IMR-90 (cell line): Measurements from ENCODE around the gene CLMP. TPM values are rescaled to one million over a fixed set of nuclear protein-coding genes. Genes with fewer than 3 reads are reported as not detected.

Source experiments
- ATAC-seq: fragments of 200-7000 bp; cut with Tn5 transposase; 2 replicates; pipeline ENCODE4 v1.9.1; 2020; ENCODE audit warnings: low read depth, mild to moderate bottlenecking, moderate library complexity
- BruUV-seq: library from RNA; stranded (reverse); fragments of 400-500 nt; replicated peaks from 2 replicates; lab custom pipeline; 2021; lab: Mats Ljungman, UMichigan
- CTCF ChIA-PET: fragments of 300-600 bp; formaldehyde crosslinking; extraction: SDS; loops from one replicate; lab custom pipeline; 2021; ENCODE audit warnings: antibody characterized with exemption; lab: Yijun Ruan, JAX
- POLR2A ChIA-PET: fragments of 300-600 bp; sonication (Branson Sonifier 250); formaldehyde crosslinking; loops from one replicate; lab custom pipeline; 2022; ENCODE audit warnings: antibody characterized with exemption; ENCODE audit not compliant: unreplicated experiment; lab: Charles Lee
- DNase-seq: peaks from one replicate; pipeline ENCODE4 v3.0.0; 2013
- H2AFZ ChIP-seq: replicated peaks from 2 replicates; pipeline ENCODE3; 2013; ENCODE audit warnings: low read length, mild to moderate bottlenecking; ENCODE audit not compliant: poor library complexity
- H2AK5ac ChIP-seq: 2 replicates; pipeline ENCODE4 v1.6.1; 2013; ENCODE audit warnings: low read depth, low read length, inconsistent platforms
- H2AK9ac ChIP-seq: replicated peaks from 2 replicates; pipeline ENCODE3; 2013; ENCODE audit warnings: mild to moderate bottlenecking, low read depth, low read length, moderate library complexity; ENCODE audit not compliant: poor library complexity
- H2BK120ac ChIP-seq: 2 replicates; pipeline ENCODE4 v1.6.1; 2013; ENCODE audit warnings: low read depth, low read length, inconsistent platforms
- H2BK15ac ChIP-seq: 3 replicates; pipeline ENCODE4 v1.6.1; 2013; ENCODE audit warnings: low read depth, low read length, inconsistent platforms
- H2BK20ac ChIP-seq: 2 replicates; pipeline ENCODE4 v1.6.1; 2013; ENCODE audit warnings: low read depth, mild to moderate bottlenecking, inconsistent platforms, low read length, moderate library complexity
- H2BK5ac ChIP-seq: 2 replicates; pipeline ENCODE4 v1.6.1; 2013; ENCODE audit warnings: mild to moderate bottlenecking, low read depth, low read length, inconsistent platforms; ENCODE audit not compliant: poor library complexity, severe bottlenecking
- H3K14ac ChIP-seq: replicated peaks from 2 replicates; pipeline ENCODE4 v1.6.1; 2013; ENCODE audit warnings: low read depth, low read length, inconsistent platforms
- H3K18ac ChIP-seq: 2 replicates; pipeline ENCODE4 v1.6.1; 2013; ENCODE audit warnings: low read depth, low read length, control low read depth
- H3K23ac ChIP-seq: 2 replicates; pipeline ENCODE4 v1.6.1; 2013; ENCODE audit warnings: low read depth, low read length, inconsistent platforms
- H3K27ac ChIP-seq: 2 replicates; pipeline ENCODE4 v1.5.1; 2013; ENCODE audit warnings: mild to moderate bottlenecking, control low read depth, low read length; ENCODE audit not compliant: insufficient read depth
- H3K27me3 ChIP-seq: 2 replicates; pipeline ENCODE4 v1.6.1; 2013; ENCODE audit warnings: low read length; ENCODE audit not compliant: control insufficient read depth, insufficient read depth
- H3K36me3 ChIP-seq: 2 replicates; pipeline ENCODE4 v1.6.1; 2013; ENCODE audit warnings: low read length, mixed read lengths; ENCODE audit not compliant: control insufficient read depth, insufficient read depth
- H3K4ac ChIP-seq: 2 replicates; pipeline ENCODE4 v1.6.1; 2013; ENCODE audit warnings: low read depth, low read length, inconsistent platforms
- H3K4me1 ChIP-seq: 2 replicates; pipeline ENCODE4 v1.6.1; 2013; ENCODE audit warnings: low read length, mixed read lengths; ENCODE audit not compliant: control insufficient read depth, insufficient read depth
- H3K4me2 ChIP-seq: 2 replicates; pipeline ENCODE4 v1.6.1; 2013; ENCODE audit warnings: low read depth, mild to moderate bottlenecking, control low read depth, low read length, moderate library complexity
- H3K4me3 ChIP-seq: 2 replicates; pipeline ENCODE4 v1.5.1; 2013; ENCODE audit warnings: low read depth, mild to moderate bottlenecking, control low read depth, low read length, moderate library complexity; ENCODE audit not compliant: insufficient read depth
- H3K56ac ChIP-seq: 2 replicates; pipeline ENCODE4 v1.6.1; 2013; ENCODE audit warnings: low read length, inconsistent platforms; ENCODE audit not compliant: insufficient read depth; ENCODE audit errors: extremely low read depth
- H3K79me1 ChIP-seq, 2 experiments: 2 replicates each; pipeline ENCODE4 v1.6.1; 2013; ENCODE audit warnings: low read length in 2 of 2, inconsistent platforms in 1 of 2, low read depth in 1 of 2
- H3K9ac ChIP-seq: 2 replicates; pipeline ENCODE4 v1.6.1; 2013; ENCODE audit warnings: low read depth, low read length, control low read depth
- H3K9me1 ChIP-seq: 2 replicates; pipeline ENCODE4 v1.6.1; 2013; ENCODE audit warnings: low read length, inconsistent platforms; ENCODE audit not compliant: insufficient read depth
- H3K9me3 ChIP-seq: 2 replicates; pipeline ENCODE4 v1.6.1; 2013; ENCODE audit warnings: low read length; ENCODE audit not compliant: control insufficient read depth, insufficient read depth
- H4K20me1 ChIP-seq: 2 replicates; pipeline ENCODE4 v1.6.1; 2013; ENCODE audit warnings: low read length, inconsistent platforms; ENCODE audit not compliant: insufficient read depth
- H4K5ac ChIP-seq: 2 replicates; pipeline ENCODE4 v1.6.1; 2013; ENCODE audit warnings: mild to moderate bottlenecking, low read depth, low read length, control low read depth
- H4K8ac ChIP-seq, 2 experiments: 2 replicates each; pipeline ENCODE4 v1.6.1; 2013; ENCODE audit warnings: low read depth in 2 of 2, low read length in 2 of 2, control low read depth in 1 of 2, inconsistent platforms in 1 of 2
- H4K91ac ChIP-seq: 2 replicates; pipeline ENCODE4 v1.6.1; 2013; ENCODE audit warnings: low read depth, low read length, inconsistent platforms; ENCODE audit not compliant: insufficient read depth
- CTCF ChIP-seq: conservative IDR thresholded peaks from 2 replicates; pipeline ENCODE4 v1.5.1; 2012; ENCODE audit warnings: mild to moderate bottlenecking, low read depth, low read length, improper control_type of control experiment
- FOS ChIP-seq: fragments of 150-350 bp; IDR thresholded peaks from 2 replicates; pipeline ENCODE4 v1.6.1; 2016; ENCODE audit warnings: low read depth, low read length
- WGBS, 2 experiments: methylation state at CpG; one replicate each; pipeline versions ENCODE4 v1.1.5 to v1.1.7; 2013; ENCODE audit warnings: missing lambda C conversion rate in 2 of 2; ENCODE audit not compliant: insufficient read length in 1 of 2; ENCODE audit errors: extremely low coverage in 2 of 2; 5-methylcytosine and 5-hydroxymethylcytosine counted together
- dilution Hi-C: fragments of 300-500 bp; cut with HindIII; formaldehyde crosslinking; loops from one replicate; pipeline ENCODE4 v1.14.3; 2018; ENCODE audit warnings: low sequenced_read_pairs; ENCODE audit not compliant: unreplicated experiment
- in situ Hi-C: fragments of 300-500 bp; cut with MboI; formaldehyde crosslinking; loops from 3 replicates; pipeline ENCODE4 v1.14.3; 2019; ENCODE audit warnings: low sequenced_read_pairs, inconsistent platforms, mixed read lengths
- intact Hi-C: fragments of 100-400 bp; cut with micrococcal nuclease; formaldehyde crosslinking; loops from 2 replicates; pipeline ENCODE4 v1.10.0; 2022
- polyA plus RNA-seq, 3 experiments: library from polyadenylated mRNA; depleted of rRNA; stranded (reverse); fragments of >200 nt; gene quantifications; 2 replicates each; pipeline ENCODE4 v1.2.3, GENCODE V29; 2012; ENCODE audit warnings: low replicate concordance in 1 of 3
- total RNA-seq: library from RNA; depleted of rRNA; stranded (reverse); fragments of >200 nt; gene quantifications from 2 replicates; pipeline ENCODE4 v1.2.3, GENCODE V29; 2012

CLMP gene
- total and polyA plus RNA-seq, 2 of the 4 experiments (the other 2 are of a cell fraction), result 54.7 to 95.7 TPM

- H4K8ac ChIP-seq, result peak overlapping the region; percentile 83 to 88
- peak overlapping the region; percentile 80 for H3K23ac ChIP-seq
- peak overlapping the region; percentile 56 for H4K5ac ChIP-seq
- peak overlapping the region; percentile 88 for H2BK120ac ChIP-seq
- H4K20me1 ChIP-seq, result no peaks in the 10 kb centered on the region
- ChIA-PET POLR2A (interaction anchor here (0.5 to 0.7 kb wide), 3 partner anchors 76 to 331 kb away, joined by 3 to 7 read pairs (median 7); partner anchors contain the start of gene HSPA8), CTCF (interaction anchor here (0.7 kb wide), 1 partner anchor 503 kb away, joined by 7 read pairs; no protein-coding TSS in a partner anchor)
- intact Hi-C loops, result no loop called here
- H4K91ac ChIP-seq, result peak overlapping the region; percentile 84
- peak overlapping the region; percentile 56 for H3K4me2 ChIP-seq
- no peaks in the 10 kb centered on the region for H3K27me3 ChIP-seq
- peak overlapping the region; percentile 81 for H3K56ac ChIP-seq
- peak; percentile 75 for DNase-seq
- H2AFZ ChIP-seq, result peak overlapping the region; percentile 82
- peak overlapping the region; percentile 93 for H2BK15ac ChIP-seq
- WGBS, 2 experiments, result 16% methylated on average over 6 of the region's 24 CpGs; no CpG with 5 or more reads in 1 of the 2 experiments
- H2BK5ac ChIP-seq, result peak overlapping the region; percentile 83
- H3K9me1 ChIP-seq, result peaks cover 14% of the 10 kb centered on the region; the same call in 1 of the 2 replicates
- H2AK5ac ChIP-seq, result peak overlapping the region; percentile 33
- no peak overlapping the region for H3K4me3 ChIP-seq
- dilution Hi-C loops, result no loop called here
- 0 out of 2 replicates have a peak, but pooled peaks have one; percentile 21 for TF ChIP-seq CTCF
- TF ChIP-seq FOS, result no peak
- no TSS peak for BruUV-seq
- peak overlapping the region; percentile 84 for H3K14ac ChIP-seq
- peak overlapping the region; percentile 94 for H3K4ac ChIP-seq
- H3K18ac ChIP-seq, result peak overlapping the region; percentile 38
- H3K79me1 ChIP-seq, result peaks cover 24 to 57% of the 10 kb centered on the region in 2 experiments
- H3K36me3 ChIP-seq, result peaks cover 24% of the 10 kb centered on the region
- ATAC-seq, result peak; percentile 86
- peak overlapping the region; percentile 78 for H2BK20ac ChIP-seq
- peak overlapping the region; percentile 66 for H3K9ac ChIP-seq
- peaks cover 9% of the 10 kb centered on the region for H3K4me1 ChIP-seq
- no peaks in the 10 kb centered on the region for H3K9me3 ChIP-seq
- peak overlapping the region; percentile 95 for H3K27ac ChIP-seq
- H2AK9ac ChIP-seq, result peak overlapping the region; percentile 45
- in situ Hi-C loops, result no loop called here
Observed at GRCh38 chr11:123137431-123138224, 57.4 kb downstream of the CLMP start.
